Endothelial cell (in vitro differentiated cells): ENCODE measurements around the gene SPOCK1. TPM values are rescaled to one million over a fixed set of nuclear protein-coding genes. Genes with fewer than 3 reads are reported as not detected.

ENCODE experiments used
- DNase-seq: peaks from one replicate; pipeline ENCODE4 v3.0.0; 2021; ENCODE audit warnings: low spot score
- H3K27ac Mint-ChIP-seq: one replicate; pipeline ENCODE4 v1.8.0; 2021; ENCODE audit warnings: mixed read lengths, inconsistent platforms; ENCODE audit not compliant: unreplicated experiment
- H3K27me3 Mint-ChIP-seq: one replicate; pipeline ENCODE4 v1.8.0; 2021; ENCODE audit warnings: mild to moderate bottlenecking, moderate library complexity, mixed read lengths, inconsistent platforms; ENCODE audit not compliant: unreplicated experiment
- H3K36me3 Mint-ChIP-seq: one replicate; pipeline ENCODE4 v1.8.0; 2021; ENCODE audit warnings: mild to moderate bottlenecking, low read depth, mixed read lengths, inconsistent platforms; ENCODE audit not compliant: unreplicated experiment
- H3K4me1 Mint-ChIP-seq: one replicate; pipeline ENCODE4 v1.8.0; 2021; ENCODE audit warnings: mild to moderate bottlenecking, mixed read lengths, inconsistent platforms; ENCODE audit not compliant: unreplicated experiment
- H3K4me3 Mint-ChIP-seq: one replicate; pipeline ENCODE4 v1.8.0; 2021; ENCODE audit warnings: mild to moderate bottlenecking, mixed read lengths, inconsistent platforms; ENCODE audit not compliant: unreplicated experiment
- H3K9me3 Mint-ChIP-seq: one replicate; pipeline ENCODE4 v1.8.0; 2021; ENCODE audit warnings: mixed read lengths, inconsistent platforms; ENCODE audit not compliant: unreplicated experiment
- CTCF ChIP-seq: fragments of 200-600 bp; sonication (generic); IDR thresholded peaks from one replicate; pipeline ENCODE4 v1.5.0; 2021; ENCODE audit warnings: antibody characterized with exemption; ENCODE audit not compliant: unreplicated experiment
- total RNA-seq: library from RNA; stranded (reverse); fragmentation: NEBNext Ultra II Directional; extraction: Animal tissue kit (Norgen Biotek cat#: 25700); gene quantifications from one replicate; pipeline ENCODE4 v1.2.1, GENCODE V29; 2021; ENCODE audit not compliant: unreplicated experiment

SPOCK1 gene
- total RNA-seq, 1 donor from 2014 or later: 8.7 TPM

GRCh38 chr5:137201876-137202275 is 297.2 kb downstream of the SPOCK1 start:
- no peak for DNase-seq
- Mint-ChIP-seq H3K4me3 (no peak overlapping the region), H3K36me3 (no peaks in the 10 kb centered on the region), H3K4me1 (peaks cover 7% of the 10 kb centered on the region), H3K27ac (no peak overlapping the region), H3K27me3 (no peaks in the 10 kb centered on the region), H3K9me3 (no peaks in the 10 kb centered on the region)
- TF ChIP-seq CTCF: no peak

- H3K27me3 Mint-ChIP-seq: peaks cover 2% of the 10 kb centered on the region
- H3K4me1 Mint-ChIP-seq: peaks cover 7% of the 10 kb centered on the region
- no peak overlapping the region for H3K4me3 Mint-ChIP-seq
- H3K36me3 Mint-ChIP-seq: no peaks in the 10 kb centered on the region
- no peak overlapping the region for H3K27ac Mint-ChIP-seq
- DNase-seq: no peak
- no peaks in the 10 kb centered on the region for H3K9me3 Mint-ChIP-seq
- TF ChIP-seq CTCF: no peak
Measured at GRCh38 chr5:137200906-137201700, 298.0 kb downstream of the SPOCK1 start.

- Mint-ChIP-seq H3K4me3 (no peak overlapping the region), H3K27me3 (peaks cover 2% of the 10 kb centered on the region), H3K36me3 (no peaks in the 10 kb centered on the region), H3K9me3 (no peaks in the 10 kb centered on the region), H3K4me1 (peaks cover 7% of the 10 kb centered on the region), H3K27ac (no peak overlapping the region)
- DNase-seq: no peak
- no peak for TF ChIP-seq CTCF
Measured at GRCh38 chr5:137199966-137200365, 299.2 kb downstream of the SPOCK1 start.

- peaks cover 2% of the 10 kb centered on the region for H3K27me3 Mint-ChIP-seq
- H3K36me3 Mint-ChIP-seq: no peaks in the 10 kb centered on the region
- no peak overlapping the region for H3K27ac Mint-ChIP-seq
- H3K4me1 Mint-ChIP-seq: peaks cover 10% of the 10 kb centered on the region
- no peak overlapping the region for H3K4me3 Mint-ChIP-seq
- no peaks in the 10 kb centered on the region for H3K9me3 Mint-ChIP-seq
- no peak for TF ChIP-seq CTCF
- DNase-seq: no peak
Measured at GRCh38 chr5:137199201-137199600, 299.9 kb downstream of the SPOCK1 start.

GRCh38 chr5:137195483-137195882 is 303.6 kb downstream of the SPOCK1 start:
- no peak for TF ChIP-seq CTCF
- Mint-ChIP-seq H3K9me3 (no peaks in the 10 kb centered on the region), H3K27ac (no peak overlapping the region), H3K4me1 (peaks cover 7% of the 10 kb centered on the region), H3K27me3 (peaks cover 2% of the 10 kb centered on the region), H3K4me3 (no peak overlapping the region), H3K36me3 (no peaks in the 10 kb centered on the region)
- no peak for DNase-seq
